Fibroblast of the aortic adventitia (primary cell): ENCODE data around the gene WDR77. TPM values are rescaled to one million over a fixed set of nuclear protein-coding genes. Genes with fewer than 3 reads are reported as not detected.

Experiments
- DNase-seq: peaks from one replicate; pipeline ENCODE4 v3.0.0-alpha.2; 2010; ENCODE audit warnings: low read depth
- H3K4me3 ChIP-seq: 2 replicates; pipeline ENCODE4 v1.5.1; 2011; ENCODE audit warnings: low read depth, mild to moderate bottlenecking, control low read depth, low read length, moderate library complexity
- small RNA-seq: library from RNA; depleted of rRNA; stranded (forward); fragments of <200 nt; gene quantifications from one replicate; pipeline ENCODE3, GENCODE V24; 2012
- total RNA-seq: library from RNA; depleted of rRNA; stranded (reverse); fragments of >200 nt; gene quantifications from 2 replicates; pipeline ENCODE4 v1.2.3, GENCODE V29; 2012; ENCODE audit warnings: low replicate concordance
- TF ChIP-seq, protein P1 (sequence below): IDR thresholded peaks from 2 replicates; pipeline ENCODE4 v1.5.1; 2011; ENCODE audit warnings: mild to moderate bottlenecking, low read length, control low read depth, inconsistent platforms; ENCODE audit not compliant: insufficient read depth

WDR77 gene
- total RNA-seq, 1 donor: 22.1 TPM

DNA sequence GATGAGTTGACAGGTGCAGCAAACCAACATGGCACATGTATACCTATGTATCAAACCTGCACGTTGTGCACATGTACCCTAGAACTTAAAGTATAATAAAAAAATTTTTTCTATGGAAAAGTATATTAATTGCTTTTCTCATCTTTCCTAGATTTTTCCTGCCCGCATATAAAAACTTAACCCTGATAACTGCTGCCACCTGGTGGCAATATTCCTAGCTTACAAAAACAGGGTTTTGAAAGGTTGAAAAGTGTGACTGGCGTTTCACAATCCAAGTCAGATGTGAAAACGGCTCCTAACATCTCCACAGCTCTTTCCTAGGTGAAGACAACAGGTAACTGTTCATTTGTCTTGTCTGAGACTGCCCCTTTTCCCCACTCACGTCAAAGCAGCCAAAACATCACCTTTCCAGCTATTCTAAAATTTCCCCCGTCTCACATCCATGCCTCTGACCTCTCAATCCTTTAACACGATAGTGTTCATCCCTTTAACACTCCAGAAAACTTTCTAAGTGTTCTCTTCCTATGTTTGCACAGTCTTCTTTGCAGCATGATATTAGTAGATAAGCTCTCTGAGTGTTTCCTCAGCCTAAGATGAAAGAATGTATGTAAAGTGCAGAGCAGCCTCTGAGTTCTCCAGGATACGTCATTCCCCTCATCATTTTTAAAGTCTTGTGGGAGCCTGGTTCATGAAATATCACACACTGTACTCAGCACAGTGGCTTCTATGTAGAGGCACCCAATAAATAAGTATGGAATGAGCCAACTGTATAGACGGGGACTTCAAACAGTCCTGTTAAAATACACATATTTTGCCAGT lies 49.1 kb downstream of the WDR77 start:
- TF ChIP-seq, protein P1, sequence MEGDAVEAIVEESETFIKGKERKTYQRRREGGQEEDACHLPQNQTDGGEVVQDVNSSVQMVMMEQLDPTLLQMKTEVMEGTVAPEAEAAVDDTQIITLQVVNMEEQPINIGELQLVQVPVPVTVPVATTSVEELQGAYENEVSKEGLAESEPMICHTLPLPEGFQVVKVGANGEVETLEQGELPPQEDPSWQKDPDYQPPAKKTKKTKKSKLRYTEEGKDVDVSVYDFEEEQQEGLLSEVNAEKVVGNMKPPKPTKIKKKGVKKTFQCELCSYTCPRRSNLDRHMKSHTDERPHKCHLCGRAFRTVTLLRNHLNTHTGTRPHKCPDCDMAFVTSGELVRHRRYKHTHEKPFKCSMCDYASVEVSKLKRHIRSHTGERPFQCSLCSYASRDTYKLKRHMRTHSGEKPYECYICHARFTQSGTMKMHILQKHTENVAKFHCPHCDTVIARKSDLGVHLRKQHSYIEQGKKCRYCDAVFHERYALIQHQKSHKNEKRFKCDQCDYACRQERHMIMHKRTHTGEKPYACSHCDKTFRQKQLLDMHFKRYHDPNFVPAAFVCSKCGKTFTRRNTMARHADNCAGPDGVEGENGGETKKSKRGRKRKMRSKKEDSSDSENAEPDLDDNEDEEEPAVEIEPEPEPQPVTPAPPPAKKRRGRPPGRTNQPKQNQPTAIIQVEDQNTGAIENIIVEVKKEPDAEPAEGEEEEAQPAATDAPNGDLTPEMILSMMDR: peak; percentile 68
- no peak overlapping the region for H3K4me3 ChIP-seq
- DNase-seq: peak; percentile 71

DNA sequence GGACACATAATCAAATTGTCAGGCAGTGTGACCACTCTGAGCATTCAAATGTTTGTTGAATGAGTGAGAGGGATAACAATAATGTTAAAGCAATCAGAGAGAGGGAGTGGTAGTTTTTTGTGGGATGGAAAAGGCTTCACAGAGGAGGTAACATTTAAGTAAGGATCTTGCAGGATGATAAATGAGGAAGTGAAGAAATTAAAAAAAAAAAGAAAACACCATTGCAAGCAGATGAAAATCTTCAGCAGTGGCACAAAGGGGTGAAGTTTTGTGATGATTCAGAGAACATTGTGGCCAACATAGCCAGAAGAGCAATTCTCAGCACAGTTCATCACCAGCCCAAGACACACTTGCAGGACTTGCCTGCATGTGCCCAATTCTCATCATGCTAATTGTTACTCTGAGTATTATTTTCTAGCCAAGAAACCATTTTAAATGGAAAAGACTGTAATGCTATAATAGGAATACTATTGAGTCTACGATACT lies 56.6 kb downstream of the WDR77 start:
- TF ChIP-seq, protein P1: no peak
- DNase-seq: no peak
- H3K4me3 ChIP-seq: no peak overlapping the region

DNA sequence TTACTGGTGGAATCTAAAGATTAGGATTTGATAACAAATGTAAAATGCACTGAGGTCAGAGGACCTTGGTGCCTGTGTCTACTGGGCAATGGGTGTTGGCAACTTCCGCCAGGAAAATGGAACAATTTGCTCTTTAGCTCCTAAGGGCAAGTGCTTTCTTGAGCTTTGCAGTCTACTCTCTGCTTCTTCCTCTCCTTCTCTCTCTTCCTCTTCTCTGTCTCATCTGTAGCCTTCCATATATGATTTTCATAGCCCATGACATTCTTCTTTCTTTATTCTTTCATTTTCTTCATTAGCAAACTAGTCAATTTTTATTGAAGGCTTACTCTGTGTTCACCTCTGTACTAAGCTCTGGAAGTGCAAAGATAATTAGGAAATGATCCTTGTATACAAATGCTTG lies 57.0 kb downstream of the WDR77 start:
- no peak for DNase-seq
- TF ChIP-seq, protein P1: no peak
- no peak overlapping the region for H3K4me3 ChIP-seq

Small RNA genes within 50 kb of the gene (small RNA-seq; reads per million reads assigned to genes)
- gene RF00019 (not detected), gene RNU6-792P (not detected)

Other genes with a start within 250 kb of the WDR77 start
- 2.9 and 3.0 TPM in 2 replicates for gene DENND2D, start 248.6 kb downstream of the WDR77 start, total RNA-seq
- 6.2 and 10.5 TPM in 2 replicates for gene CHI3L2, start 221.5 kb downstream of the WDR77 start, total RNA-seq
- not detected in 2 replicates for gene CHIA, start 158.4 kb downstream of the WDR77 start, total RNA-seq
- gene OVGP1, start 21.5 kb downstream of the WDR77 start, total RNA-seq: 0.27 and 0.90 TPM in 2 replicates
- gene ATP5PB, start 208 bp upstream of the WDR77 start, total RNA-seq: 301 and 327 TPM in 2 replicates
- 0.18 and 0.82 TPM in 2 replicates for gene C1orf162, start 24.7 kb upstream of the WDR77 start, total RNA-seq
- gene ADORA3, start 54.4 kb upstream of the WDR77 start, total RNA-seq: not detected in 2 replicates
- gene TMIGD3, start 54.4 kb upstream of the WDR77 start, total RNA-seq: not detected in 2 replicates
- 21.9 and 36.2 TPM in 2 replicates for gene RAP1A, start 170.5 kb upstream of the WDR77 start, total RNA-seq